Gastroesophageal sphincter (tissue), 3 donors: Measurements from ENCODE around the gene POLE4.

ENCODE experiments used
- CTCF ChIP-seq, 4 experiments: fragments of 200-600 bp in 2 of 4; fragments of 450-650 bp in 2 of 4; sonication (generic) in 1 of 4; IDR thresholded peaks; one replicate each; pipeline ENCODE4 v1.5.1; 2017 to 2019; ENCODE audit warnings: antibody characterized with exemption in 4 of 4, mild to moderate bottlenecking in 2 of 4, moderate library complexity in 2 of 4
- EP300 ChIP-seq: sonication (generic); formaldehyde crosslinking; IDR thresholded peaks from one replicate; pipeline ENCODE4 v1.6.1; 2017; ENCODE audit warnings: antibody characterized with exemption, mild to moderate bottlenecking
- POLR2A ChIP-seq, 2 donors: fragments of 450-650 bp; IDR thresholded peaks; one replicate each; pipeline ENCODE4 v1.6.1; 2017; ENCODE audit warnings: antibody characterized with exemption in 2 of 2, mild to moderate bottlenecking in 2 of 2, moderate library complexity in 1 of 2

DNA sequence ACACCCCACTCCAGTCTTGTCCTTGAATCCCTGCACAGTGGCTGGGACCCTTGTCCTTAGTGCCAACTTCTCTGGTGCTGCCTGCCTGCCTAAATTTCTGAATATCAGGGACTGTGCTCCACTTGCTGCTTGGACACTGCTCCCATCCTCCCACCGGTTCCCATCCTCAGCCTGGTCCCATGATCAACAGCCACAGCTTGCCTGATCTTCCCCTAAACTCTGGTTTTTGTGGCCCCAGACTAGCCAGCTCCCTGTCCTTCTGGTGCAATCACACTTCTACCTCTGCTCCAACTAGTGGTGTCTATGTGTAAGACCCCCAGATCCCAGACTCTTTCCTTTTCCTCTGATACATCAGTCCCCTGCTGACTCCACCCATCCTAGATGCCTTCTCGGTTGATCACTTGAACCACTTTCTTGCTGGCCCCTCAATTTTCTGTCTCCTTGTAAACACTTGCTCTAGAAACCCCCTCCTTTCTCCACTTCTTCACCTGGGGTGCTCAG is 37.2 kb upstream of the POLE4 start:
- TF ChIP-seq CTCF (IDR thresholded peaks at IDR 0.05) (no peak), POLR2A (IDR thresholded peaks at IDR 0.05) (no peak), EP300 (no peak)
